K562 (cell line): Measurements from ENCODE around the gene TESMIN. TPM values are rescaled to one million over a fixed set of nuclear protein-coding genes. Genes with fewer than 3 reads are reported as not detected.

ENCODE experiments used
- ATAC-seq: fragments of 200-7000 bp; cut with Tn5 transposase; 3 replicates; pipeline ENCODE4 v1.9.1; 2020; ENCODE audit warnings: moderate library complexity
- BruUV-seq: library from RNA; stranded (reverse); fragments of 400-500 nt; replicated peaks from 2 replicates; lab custom pipeline; 2021; lab: Mats Ljungman, UMichigan
- CTCF ChIA-PET: fragments of 300-600 bp; formaldehyde crosslinking; extraction: SDS; loops from one replicate; lab custom pipeline; 2021; ENCODE audit warnings: low intra/inter-chr PET ratio; lab: Yijun Ruan, JAX
- POLR2A ChIA-PET: fragments of 300-600, 350-650 bp; sonication (Branson Sonifier 250); formaldehyde crosslinking; extraction: SDS; loops from one replicate; lab custom pipeline; 2021; ENCODE audit warnings: antibody characterized with exemption, inconsistent platforms; lab: Yijun Ruan, JAX
- DNase-seq, 4 experiments: peaks; one replicate each; pipeline versions ENCODE4 v3.0.0 to v3.0.0-alpha.2; 2011 to 2018; ENCODE audit warnings: low spot score in 3 of 4, mixed read lengths in 3 of 4; ENCODE audit errors: extremely low read depth in 1 of 4
- FAIRE-seq: peaks from 2 replicates; lab custom pipeline; 2011; peaks lifted over from hg19 to GRCh38; lab: Jason Lieb, UNC
- H2AFZ ChIP-seq: 2 replicates; pipeline ENCODE4 v1.6.0; 2011; ENCODE audit warnings: low read depth, low read length, control low read depth, inconsistent platforms
- H3K27ac ChIP-seq: fragments of 200-600 bp; 3 replicates; pipeline ENCODE4 v1.8.0; 2011; ENCODE audit warnings: low read depth, mild to moderate bottlenecking, control low read depth, inconsistent platforms, low read length, moderate library complexity, mixed read lengths; ENCODE audit errors: extremely low read depth
- H3K27me3 ChIP-seq, 2 experiments: fragments of 300-600 bp in 1 of 2; 2 replicates in 1 of 2; 3 replicates in 1 of 2; pipeline versions ENCODE4 v1.6.0 to v1.8.0; 2011; ENCODE audit warnings: inconsistent platforms in 2 of 2, low read length in 2 of 2, mild to moderate bottlenecking in 1 of 2, mixed read lengths in 1 of 2, moderate library complexity in 1 of 2; ENCODE audit not compliant: control insufficient read depth in 2 of 2, insufficient read depth in 2 of 2
- H3K36me3 ChIP-seq: fragments of 300-600 bp; 3 replicates; pipeline ENCODE4 v1.8.0; 2011; ENCODE audit warnings: mild to moderate bottlenecking, low read length, inconsistent platforms; ENCODE audit not compliant: control insufficient read depth, insufficient read depth
- H3K4me1 ChIP-seq, 2 experiments: fragments of 200-600 bp in 1 of 2; replicated peaks in 1 of 2; 2 replicates in 1 of 2; 3 replicates in 1 of 2; pipeline versions ENCODE4 v1.5.1 to v1.8.0; 2011; ENCODE audit warnings: inconsistent platforms in 2 of 2, low read length in 2 of 2, mild to moderate bottlenecking in 1 of 2, mixed read lengths in 1 of 2, moderate library complexity in 1 of 2; ENCODE audit not compliant: control insufficient read depth in 2 of 2, insufficient read depth in 2 of 2
- H3K4me2 ChIP-seq: 2 replicates; pipeline ENCODE4 v1.6.1; 2011; ENCODE audit warnings: low read length, control low read depth, inconsistent platforms, mixed read lengths; ENCODE audit not compliant: insufficient read depth
- H3K4me3 ChIP-seq: fragments of 200-600 bp; sonication (generic), shearing (Covaris generic); 2 replicates; pipeline ENCODE4 v1.5.1; 2016; ENCODE audit warnings: control low read depth, inconsistent platforms
- H3K79me2 ChIP-seq: fragments of 200-600 bp; 3 replicates; pipeline ENCODE4 v1.8.0; 2011; ENCODE audit warnings: low read length, inconsistent platforms; ENCODE audit not compliant: control insufficient read depth, insufficient read depth
- H3K9ac ChIP-seq, 2 experiments: 2 replicates each; pipeline versions ENCODE4 v1.6.0 to v1.6.1; 2011; ENCODE audit warnings: low read depth in 2 of 2, low read length in 2 of 2, control low read depth in 1 of 2, inconsistent platforms in 1 of 2, mild to moderate bottlenecking in 1 of 2, mixed read lengths in 1 of 2; ENCODE audit not compliant: insufficient read depth in 1 of 2
- H3K9me1 ChIP-seq: one replicate; pipeline ENCODE4 v1.6.0; 2011; ENCODE audit warnings: inconsistent platforms, mild to moderate bottlenecking, low read length, moderate library complexity; ENCODE audit not compliant: control insufficient read depth, insufficient read depth
- H3K9me3 ChIP-seq: replicated peaks from 2 replicates; pipeline ENCODE4 v1.5.1; 2011; ENCODE audit warnings: low read depth, low read length, inconsistent platforms; ENCODE audit not compliant: control insufficient read depth, insufficient read depth
- H4K20me1 ChIP-seq: replicated peaks from 2 replicates; pipeline ENCODE4 v1.6.1; 2011; ENCODE audit warnings: low read length, inconsistent platforms, mixed read lengths; ENCODE audit not compliant: control insufficient read depth, insufficient read depth
- ATF4 ChIP-seq: fragments of 450-650 bp; formaldehyde crosslinking; IDR thresholded peaks from 2 replicates; pipeline ENCODE4 v1.4.0; 2022; ENCODE audit warnings: mild to moderate bottlenecking, moderate library complexity
- CREM ChIP-seq: IDR thresholded peaks from 2 replicates; pipeline ENCODE4 v1.6.1; 2014; ENCODE audit warnings: antibody characterized with exemption, low read depth
- ETS2 ChIP-seq: IDR thresholded peaks from 2 replicates; pipeline ENCODE4 v1.6.1; 2016; ENCODE audit warnings: borderline replicate concordance, missing genetic modification characterization, mild to moderate bottlenecking, moderate library complexity, missing compliant biosample characterization; ENCODE audit not compliant: poor library complexity, severe bottlenecking
- GATAD2B ChIP-seq: fragments of 450-650 bp; IDR thresholded peaks from 2 replicates; pipeline ENCODE4 v1.6.1; 2017; ENCODE audit warnings: mild to moderate bottlenecking, borderline replicate concordance
- HNRNPLL ChIP-seq: fragments of 200-400 bp; formaldehyde crosslinking; IDR thresholded peaks from 2 replicates; pipeline ENCODE4 v1.6.1; 2017; ENCODE audit warnings: low read length, low read depth, mild to moderate bottlenecking; ENCODE audit not compliant: poor library complexity, severe bottlenecking
- L3MBTL2 ChIP-seq: fragments of 450-650 bp; IDR thresholded peaks from 2 replicates; pipeline ENCODE4 v1.6.1; 2016; ENCODE audit warnings: mild to moderate bottlenecking, moderate library complexity
- MECOM ChIP-seq: fragments of 250-450 bp; sonication (Bioruptor Pico); IDR thresholded peaks from 2 replicates; pipeline ENCODE4 v1.8.0; 2022; ENCODE audit warnings: inconsistent platforms
- MLLT1 ChIP-seq, 2 experiments: fragments of 450-650 bp; IDR thresholded peaks; 2 replicates each; pipeline ENCODE4 v1.6.1; 2016
- MTA1 ChIP-seq: fragments of 450-650 bp; IDR thresholded peaks from 2 replicates; pipeline ENCODE4 v1.6.1; 2017; ENCODE audit warnings: borderline replicate concordance
- NR0B1 ChIP-seq: fragments of 450-650 bp; IDR thresholded peaks from one replicate; pipeline ENCODE4 v1.6.1; 2018; ENCODE audit warnings: mild to moderate bottlenecking, moderate library complexity; ENCODE audit not compliant: partially characterized antibody
- RAD51 ChIP-seq: fragments of 450-650 bp; IDR thresholded peaks from 2 replicates; pipeline ENCODE4 v1.7.1; 2016; ENCODE audit warnings: low read depth, mild to moderate bottlenecking, borderline replicate concordance
- RFX1 ChIP-seq: fragments of 450-650 bp; IDR thresholded peaks from 2 replicates; pipeline ENCODE4 v1.6.1; 2016; ENCODE audit warnings: mild to moderate bottlenecking, moderate library complexity
- TAL1 ChIP-seq: fragments of 450-650 bp; IDR thresholded peaks from 2 replicates; pipeline ENCODE4 v1.6.1; 2016; ENCODE audit warnings: mild to moderate bottlenecking
- TEAD4 ChIP-seq, 2 experiments: sonication (generic) in 1 of 2; formaldehyde crosslinking in 1 of 2; IDR thresholded peaks; 2 replicates each; pipeline versions ENCODE4 v1.6.1 to v1.8.0; 2012 to 2022; ENCODE audit warnings: borderline replicate concordance in 1 of 2, inconsistent platforms in 1 of 2, low read length in 1 of 2, mild to moderate bottlenecking in 1 of 2, missing genetic modification reagents in 1 of 2
- UBTF ChIP-seq, 2 experiments: IDR thresholded peaks; 2 replicates each; pipeline ENCODE4 v1.6.1; 2012; ENCODE audit warnings: improper control_type of control experiment in 2 of 2, low read depth in 2 of 2, low read length in 2 of 2, borderline replicate concordance in 1 of 2
- ZNF695 ChIP-seq: fragments of 450-650 bp; formaldehyde crosslinking; IDR thresholded peaks from 2 replicates; pipeline ENCODE4 v1.4.0; 2020; ENCODE audit warnings: mild to moderate bottlenecking, moderate library complexity
- ZNF699 ChIP-seq: fragments of 250-450 bp; sonication (Bioruptor Pico); IDR thresholded peaks from 2 replicates; pipeline ENCODE4 v1.8.0; 2021; ENCODE audit warnings: mild to moderate bottlenecking, moderate library complexity; ENCODE audit not compliant: insufficient replicate concordance
- WGBS: fragments of 100-300 bp; shearing (Covaris generic); methylation state at CpG from one replicate; pipeline ENCODE4 v1.1.6; 2016; ENCODE audit warnings: low coverage, mixed read lengths; ENCODE audit not compliant: insufficient coverage; ENCODE audit errors: missing lambda C conversion rate; 5-methylcytosine and 5-hydroxymethylcytosine counted together
- in situ Hi-C: fragments of 300-500 bp; cut with MboI; formaldehyde crosslinking; loops from 4 replicates; pipeline ENCODE4 v1.15.0; 2018; ENCODE audit warnings: inconsistent platforms, mixed read lengths
- intact Hi-C: fragments of 100-400 bp; cut with micrococcal nuclease; formaldehyde crosslinking; loops from 2 replicates; pipeline ENCODE4 v1.14.2; 2022
- polyA plus RNA-seq, 8 experiments: library from polyadenylated mRNA; depleted of rRNA in 4 of 8; stranded (reverse) in 5 of 8; unstranded in 3 of 8; fragments of >200 nt; fragmentation: Nextera tagmentation in 2 of 8; fragmentation: Illumina TruSeq in 1 of 8; extraction: Ambion mirVana in 2 of 8; extraction: Trizol in 1 of 8; gene quantifications; 2 replicates each; pipeline versions ENCODE4 v1.2.1 to v1.2.3, GENCODE V29; 2011 to 2014; ENCODE audit warnings: inconsistent platforms in 1 of 8, missing spikeins in 1 of 8
- total RNA-seq, 7 experiments: library from RNA; depleted of rRNA in 6 of 7; stranded (reverse); fragments of >200 nt in 6 of 7; fragmentation: Illumina TruSeq in 2 of 7; extraction: Trizol in 2 of 7; gene quantifications; 2 replicates each; pipeline versions ENCODE4 v1.2.1 to v1.2.3, GENCODE V29; 2011 to 2021; ENCODE audit warnings: low replicate concordance in 1 of 7

TESMIN gene
- total and polyA plus RNA-seq, 9 of the 15 experiments (the other 6 are each of a cell fraction or from before 2014, with no cell fraction given) = 8.9 to 50.5 (median 15.0) TPM

GRCh38 chr11:68677432-68677831, 73.9 kb downstream of the TESMIN start:
- peak overlapping the region in 1 of 2 experiments; percentile 76; a peak in 2 of 4 replicates for H3K9ac ChIP-seq
- no peaks in the 10 kb centered on the region for H3K36me3 ChIP-seq
- no TSS peak for BruUV-seq
- H2AFZ ChIP-seq = no peak overlapping the region
- intact Hi-C loops = no loop called here
- peaks cover 0 to 10% of the 10 kb centered on the region in 2 experiments; a peak in 3 of 5 replicates for H3K4me1 ChIP-seq
- ChIA-PET POLR2A (interaction anchor here (0.6 to 1.8 kb wide), 2 partner anchors 8 to 11 kb away, joined by 6 to 17 read pairs; no protein-coding TSS in a partner anchor), CTCF (no interaction called here)
- H3K27me3 ChIP-seq = peaks cover 16 to 24% of the 10 kb centered on the region in 2 experiments; a peak in 4 of 5 replicates
- in situ Hi-C loops = loop anchor here (25.0 kb wide), 1 partner anchor 1140 kb away; no protein-coding TSS in a partner anchor
- FAIRE-seq (peak; percentile 6), ATAC-seq (peak; percentile 87), DNase-seq (peak; percentile 66 to 82 (median 77))
- no peaks in the 10 kb centered on the region for H3K9me1 ChIP-seq
- H4K20me1 ChIP-seq = no peaks in the 10 kb centered on the region
- H3K4me3 ChIP-seq = no peak overlapping the region
- H3K9me3 ChIP-seq = no peaks in the 10 kb centered on the region
- H3K27ac ChIP-seq = no peak overlapping the region
- WGBS = 5% methylated on average over 4 of the region's 6 CpGs
- H3K4me2 ChIP-seq = no peak overlapping the region
- no peaks in the 10 kb centered on the region for H3K79me2 ChIP-seq
- TF ChIP-seq TAL1 (no peak), UBTF (IDR thresholded peaks at IDR 0.05; ENCODE audit: borderline replicate concordance in 1 of 2, low read depth in 2 of 2, low read length in 2 of 2) (no peak), ZNF699 (CRISPR knock-in tag) (no peak), MLLT1 (IDR thresholded peaks at IDR 0.05) (no peak), L3MBTL2 (no peak), ATF4 (CRISPR knock-in tag) (no peak), MECOM (CRISPR knock-in tag) (no peak), MTA1 (no peak), TEAD4 (IDR thresholded peaks at IDR 0.05; ENCODE audit: low read length) (no peak), TEAD4 (CRISPR knock-in tag; IDR thresholded peaks at IDR 0.05; ENCODE audit: borderline replicate concordance) (no peak), GATAD2B (no peak), RFX1 (no peak), ZNF695 (CRISPR knock-in tag) (no peak), RAD51 (no peak), CREM (peak; percentile 54; the same call in 1 of the 2 replicates), HNRNPLL (no peak), ETS2 (no peak), NR0B1 (no peak)
